B cell (primary cell): ENCODE data around the gene LSM7. TPM values are rescaled to one million over a fixed set of nuclear protein-coding genes. Genes with fewer than 3 reads are reported as not detected.
A peak's percentile ranks its signal among the peaks of the same experiment; 100 is the strongest.

Experiments used
- ATAC-seq: fragments of 200-7000 bp; cut with Tn5 transposase; one replicate; pipeline ENCODE4 v1.10.0; 2021; ENCODE audit warnings: low read depth, mild to moderate bottlenecking, moderate number of reproducible peaks, moderate library complexity
- CTCF ChIA-PET: fragments of 350-600 bp; sonication (Branson Sonifier 250); formaldehyde crosslinking; loops from one replicate; lab custom pipeline; 2021; ENCODE audit warnings: antibody characterized with exemption, inconsistent platforms; lab: Charles Lee
- POLR2A ChIA-PET: fragments of 350-600 bp; sonication (Branson Sonifier 250); formaldehyde crosslinking; loops from one replicate; lab custom pipeline; 2021; ENCODE audit warnings: antibody characterized with exemption; lab: Charles Lee
- DNase-seq: peaks from one replicate; pipeline ENCODE4 v3.0.0; 2013
- H2AFZ ChIP-seq: 2 replicates; pipeline ENCODE4 v1.6.1; 2012; ENCODE audit warnings: mild to moderate bottlenecking, low read depth, low read length; ENCODE audit not compliant: insufficient read depth, poor library complexity, severe bottlenecking
- H3K27ac ChIP-seq, 2 donors: 1 replicate in 1 of 2; 2 replicates in 1 of 2; pipeline ENCODE4 v1.5.1; 2012 to 2013; ENCODE audit warnings: low read length in 2 of 2, mild to moderate bottlenecking in 2 of 2, moderate library complexity in 1 of 2
- H3K27me3 ChIP-seq, 4 experiments: fragments of 200-600 bp in 1 of 4; sonication (generic) in 1 of 4; replicated peaks in 1 of 4; 1 replicate in 2 of 4; 2 replicates in 2 of 4; pipeline versions ENCODE4 v1.6.1 to v1.7.0; 2013 to 2016; ENCODE audit warnings: low read length in 3 of 4, mild to moderate bottlenecking in 2 of 4, mixed read lengths in 1 of 4, moderate library complexity in 1 of 4; ENCODE audit not compliant: insufficient read depth in 4 of 4, control insufficient read depth in 3 of 4; ENCODE audit errors: control extremely low read depth in 1 of 4
- H3K36me3 ChIP-seq, 2 experiments: replicated peaks in 1 of 2; 1 replicate in 1 of 2; 2 replicates in 1 of 2; pipeline versions ENCODE4 v1.6.1 to v1.7.1; 2013; ENCODE audit warnings: low read length in 1 of 2; ENCODE audit not compliant: insufficient read depth in 2 of 2, control insufficient read depth in 1 of 2; ENCODE audit errors: control extremely low read depth in 1 of 2, extremely low read depth in 1 of 2
- H3K4me1 ChIP-seq, 2 donors: fragments of 200-600 bp in 1 of 2; sonication (generic) in 1 of 2; 1 replicate in 1 of 2; 2 replicates in 1 of 2; pipeline versions ENCODE4 v1.5.1 to v1.6.1; 2013 to 2017; ENCODE audit warnings: low read length in 2 of 2; ENCODE audit not compliant: control insufficient read depth in 2 of 2, insufficient read depth in 2 of 2
- H3K4me2 ChIP-seq: replicated peaks from 2 replicates; pipeline ENCODE3; 2012; ENCODE audit warnings: mild to moderate bottlenecking, low read depth, low read length; ENCODE audit not compliant: poor library complexity, severe bottlenecking
- H3K4me3 ChIP-seq, 5 experiments: fragments of 200-600 bp in 1 of 5; sonication (generic) in 1 of 5; 1 replicate in 3 of 5; 2 replicates in 2 of 5; pipeline versions ENCODE4 v1.5.1 to v1.7.0; 2011 to 2016; ENCODE audit warnings: low read length in 4 of 5, mild to moderate bottlenecking in 4 of 5, low read depth in 2 of 5, control low read depth in 1 of 5, moderate library complexity in 1 of 5; ENCODE audit not compliant: insufficient read depth in 1 of 5; ENCODE audit errors: control extremely low read depth in 1 of 5, extremely low read depth in 1 of 5
- H3K79me2 ChIP-seq: fragments of 200-600 bp; sonication (generic); one replicate; pipeline ENCODE4 v1.6.0; 2016; ENCODE audit warnings: low read length; ENCODE audit not compliant: control insufficient read depth, insufficient read depth
- H3K9ac ChIP-seq: fragments of 200-600 bp; sonication (generic); 2 replicates; pipeline ENCODE4 v1.6.1; 2017; ENCODE audit warnings: mild to moderate bottlenecking, low read length, moderate library complexity
- H3K9me3 ChIP-seq, 3 donors: one replicate each; pipeline versions ENCODE4 v1.6.1 to v1.7.1; 2013; ENCODE audit warnings: low read length in 2 of 3; ENCODE audit not compliant: control insufficient read depth in 2 of 3, insufficient read depth in 1 of 3; ENCODE audit errors: control extremely low read depth in 1 of 3
- H4K20me1 ChIP-seq: 2 replicates; pipeline ENCODE4 v1.6.0; 2012; ENCODE audit warnings: mild to moderate bottlenecking, low read length; ENCODE audit not compliant: insufficient read depth, control insufficient read depth, poor library complexity, severe bottlenecking
- H3K27ac Mint-ChIP-seq: one replicate; pipeline ENCODE4 v1.8.0; 2021; ENCODE audit warnings: mixed read lengths
- H3K27me3 Mint-ChIP-seq: one replicate; pipeline ENCODE4 v1.8.0; 2021; ENCODE audit warnings: mixed read lengths
- H3K4me1 Mint-ChIP-seq: one replicate; pipeline ENCODE4 v1.8.0; 2021; ENCODE audit warnings: mixed read lengths
- H3K4me3 Mint-ChIP-seq: one replicate; pipeline ENCODE4 v1.8.0; 2021; ENCODE audit warnings: mixed read lengths
- H3K9me3 Mint-ChIP-seq: one replicate; pipeline ENCODE4 v1.8.0; 2022; ENCODE audit warnings: mixed read lengths; ENCODE audit not compliant: insufficient read depth
- EZH2 ChIP-seq: IDR thresholded peaks from 2 replicates; pipeline ENCODE4 v1.6.1; 2012; ENCODE audit warnings: borderline replicate concordance, low read depth, mild to moderate bottlenecking, moderate library complexity, low read length; ENCODE audit not compliant: insufficient read depth, poor library complexity, severe bottlenecking
- WGBS: methylation state at CpG from one replicate; pipeline ENCODE4 v1.1.5; 2013; ENCODE audit warnings: missing lambda C conversion rate; ENCODE audit not compliant: insufficient coverage; 5-methylcytosine and 5-hydroxymethylcytosine counted together
- intact Hi-C: fragments of 100-400 bp; cut with micrococcal nuclease; formaldehyde crosslinking; loops from one replicate; pipeline ENCODE4 v1.10.0; 2022
- polyA plus RNA-seq: library from polyadenylated mRNA; depleted of rRNA; stranded (reverse); fragments of >200 nt; gene quantifications from 2 replicates; pipeline ENCODE4 v1.2.3, GENCODE V29; 2012
- total RNA-seq, 2 donors: library from RNA; stranded (reverse); fragments of 120-200 nt in 1 of 2; gene quantifications; 1 replicate in 1 of 2; 2 replicates in 1 of 2; pipeline versions ENCODE4 v1.2.3 to v1.2.4, GENCODE V29; 2013 to 2022
- TF ChIP-seq, protein P1 (sequence below): fragments of 200-600 bp; IDR thresholded peaks from one replicate; pipeline ENCODE4 v1.8.0; 2022; ENCODE audit warnings: antibody characterized with exemption, mild to moderate bottlenecking

LSM7 gene
- total and polyA plus RNA-seq, 2 donors (not counting 1 experiment from before 2014, with no cell fraction given), result 201 to 820 TPM

DNA sequence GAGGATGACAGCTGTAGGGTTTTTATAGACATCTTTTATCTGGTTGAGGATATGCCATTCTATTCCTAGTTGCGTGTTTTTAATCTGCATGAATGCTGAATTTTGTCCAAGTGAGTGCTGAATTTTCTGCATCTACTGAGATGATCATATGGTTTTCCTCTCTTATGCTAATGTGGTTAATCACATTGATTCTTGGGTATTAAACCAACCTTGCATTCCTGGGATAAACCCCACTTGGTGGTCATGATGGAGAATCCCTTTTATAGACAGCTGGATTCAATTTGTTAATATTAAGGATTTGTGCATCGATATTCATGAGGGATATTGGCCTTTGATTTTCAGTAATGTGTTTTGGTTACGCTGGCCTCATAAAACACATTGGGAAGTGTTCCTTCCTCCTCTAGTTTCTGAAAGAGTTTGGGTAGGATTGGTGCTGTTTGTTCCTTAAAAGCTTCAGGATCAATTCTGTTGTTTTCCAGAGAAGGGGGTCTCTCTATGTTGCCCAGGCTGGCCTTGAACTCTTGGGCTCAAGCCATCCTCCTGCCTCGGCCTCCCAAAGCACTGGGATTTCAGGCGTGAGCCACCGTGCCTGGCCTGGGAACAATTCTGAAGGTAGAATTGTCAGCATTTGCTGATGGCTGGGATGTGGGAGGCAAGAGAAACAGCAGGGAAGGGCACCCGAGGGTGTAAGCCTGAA is 13.1 kb downstream of the LSM7 start:
- Histone ChIP-seq H3K36me3 (no peaks in the 10 kb centered on the region), H3K27me3 (peaks cover 0 to 12% (median 4%) of the 10 kb centered on the region in 4 experiments), H3K4me3 (no peak overlapping the region), H3K4me2 (peak overlapping the region; percentile 63), H2AFZ (peak overlapping the region; percentile 60), H3K79me2 (peaks cover 3% of the 10 kb centered on the region), H3K9me3 (peaks cover 3 to 20% (median 8%) of the 10 kb centered on the region in 3 donors), H4K20me1 (no peaks in the 10 kb centered on the region), H3K4me1 (peaks cover 46 to 55% of the 10 kb centered on the region in 2 donors), H3K27ac (peak overlapping the region; percentile 62 to 75), H3K9ac (peak overlapping the region; percentile 31)
- peaks cover 51% of the 10 kb centered on the region for H3K4me1 Mint-ChIP-seq
- intact Hi-C loops, result loop anchor here (5.0 to 10.0 kb wide), 2 partner anchors 38 to 160 kb away; partner anchors contain the start of gene AP3D1
- WGBS, result 77% methylated on average over 4 of the region's 7 CpGs
- no peak for DNase-seq
- TF ChIP-seq, protein P1, sequence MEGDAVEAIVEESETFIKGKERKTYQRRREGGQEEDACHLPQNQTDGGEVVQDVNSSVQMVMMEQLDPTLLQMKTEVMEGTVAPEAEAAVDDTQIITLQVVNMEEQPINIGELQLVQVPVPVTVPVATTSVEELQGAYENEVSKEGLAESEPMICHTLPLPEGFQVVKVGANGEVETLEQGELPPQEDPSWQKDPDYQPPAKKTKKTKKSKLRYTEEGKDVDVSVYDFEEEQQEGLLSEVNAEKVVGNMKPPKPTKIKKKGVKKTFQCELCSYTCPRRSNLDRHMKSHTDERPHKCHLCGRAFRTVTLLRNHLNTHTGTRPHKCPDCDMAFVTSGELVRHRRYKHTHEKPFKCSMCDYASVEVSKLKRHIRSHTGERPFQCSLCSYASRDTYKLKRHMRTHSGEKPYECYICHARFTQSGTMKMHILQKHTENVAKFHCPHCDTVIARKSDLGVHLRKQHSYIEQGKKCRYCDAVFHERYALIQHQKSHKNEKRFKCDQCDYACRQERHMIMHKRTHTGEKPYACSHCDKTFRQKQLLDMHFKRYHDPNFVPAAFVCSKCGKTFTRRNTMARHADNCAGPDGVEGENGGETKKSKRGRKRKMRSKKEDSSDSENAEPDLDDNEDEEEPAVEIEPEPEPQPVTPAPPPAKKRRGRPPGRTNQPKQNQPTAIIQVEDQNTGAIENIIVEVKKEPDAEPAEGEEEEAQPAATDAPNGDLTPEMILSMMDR, result no peak
- no peak for TF ChIP-seq EZH2
- CTCF ChIA-PET, result interaction anchor here (0.7 to 2.9 kb wide), 22 partner anchors 9 to 379 kb away, joined by 3 to 43 read pairs (median 5); partner anchors contain the start of genes AP3D1, LSM7, PLEKHJ1 and SF3A2
- H3K27me3 Mint-ChIP-seq, result no peaks in the 10 kb centered on the region
- peak overlapping the region; percentile 93 for H3K27ac Mint-ChIP-seq
- H3K9me3 Mint-ChIP-seq, result peaks cover 3% of the 10 kb centered on the region
- POLR2A ChIA-PET, result interaction anchor here (0.6 to 5.0 kb wide), 14 partner anchors 9 to 410 kb away, joined by 3 to 35 read pairs (median 6); partner anchors contain the start of genes LSM7 and SPPL2B
- H3K4me3 Mint-ChIP-seq, result peak overlapping the region; percentile 74
- ATAC-seq, result no peak
